ENCODE data around the gene HERC3. TPM values are rescaled to one million over a fixed set of nuclear protein-coding genes. Genes with fewer than 3 reads are reported as not detected.

The HERC3 gene
- total and polyA plus RNA-seq, 2 of the 13 experiments (the other 11 are each of a cell fraction or from before 2014, with no cell fraction given), result 3.8 to 6.2 TPM

DNA sequence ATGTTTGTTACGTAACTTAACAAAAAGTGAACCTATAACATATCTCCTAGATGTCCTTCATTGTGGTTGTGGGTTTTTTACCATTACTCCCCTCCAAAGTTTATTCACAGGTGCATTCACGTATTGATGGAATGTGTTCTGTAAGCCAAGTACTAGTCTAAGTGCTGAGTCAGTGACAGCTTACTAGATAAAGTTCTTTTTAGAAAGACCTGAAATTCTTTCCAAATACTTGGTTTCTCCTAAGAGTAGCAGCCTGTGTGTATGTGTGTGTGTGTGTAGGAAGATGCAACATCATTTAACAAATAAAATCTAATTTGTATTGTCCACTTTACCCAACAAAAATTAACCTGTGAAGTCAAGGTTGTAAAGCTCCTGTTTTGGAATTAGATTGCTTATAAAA is 83.3 kb downstream of the HERC3 start:
- WGBS (ENCODE audit: low lambda C conversion rate), result 97% methylated on average over 2 of the region's 2 CpGs
- in situ Hi-C loops (cut with HindIII; ENCODE audit: extremely low pct_ligation_motif_present, low pct_unique_long_range_greater_than_20kb), result no loop called here
- no peaks in the 10 kb centered on the region for H3K36me3 ChIP-seq (replicated peaks in 1 of 2; ENCODE audit: control insufficient read depth in 1 of 2, insufficient read depth in 2 of 2, low read length in 2 of 2)

More for the DNA sequence above, 83.3 kb downstream of the HERC3 start:
- no peak for FAIRE-seq
- Histone ChIP-seq H3K9ac (ENCODE audit: insufficient read depth, low read depth, low read length) (no peak overlapping the region), H4K20me1 (ENCODE audit: insufficient read depth, low read length) (no peaks in the 10 kb centered on the region), H3K9me3 (ENCODE audit: low read length) (no peaks in the 10 kb centered on the region), H3K27me3 (ENCODE audit: control insufficient read depth in 1 of 2, insufficient read depth in 2 of 2, low read length in 2 of 2) (no peaks in the 10 kb centered on the region), H3K27ac (ENCODE audit: extremely low read length, insufficient read depth, low read length) (no peak overlapping the region), H3K4me3 (replicated peaks in 1 of 3; ENCODE audit: insufficient read depth in 1 of 3, low read depth in 2 of 3, low read length in 3 of 3) (no peak overlapping the region), H3K4me1 (ENCODE audit: insufficient read depth, low read length) (no peaks in the 10 kb centered on the region), H3K79me2 (ENCODE audit: insufficient read depth, low read length) (no peaks in the 10 kb centered on the region), H2AFZ (ENCODE audit: low read length) (no peak overlapping the region), H3K4me2 (ENCODE audit: low read depth, low read length) (no peak overlapping the region)
- no peak for ATAC-seq
- intact Hi-C loops (cut with micrococcal nuclease; ENCODE audit: unreplicated experiment), result loop anchor here (10.0 kb wide), 1 partner anchor 349 kb away; no protein-coding TSS in a partner anchor
- TF ChIP-seq, protein P1, sequence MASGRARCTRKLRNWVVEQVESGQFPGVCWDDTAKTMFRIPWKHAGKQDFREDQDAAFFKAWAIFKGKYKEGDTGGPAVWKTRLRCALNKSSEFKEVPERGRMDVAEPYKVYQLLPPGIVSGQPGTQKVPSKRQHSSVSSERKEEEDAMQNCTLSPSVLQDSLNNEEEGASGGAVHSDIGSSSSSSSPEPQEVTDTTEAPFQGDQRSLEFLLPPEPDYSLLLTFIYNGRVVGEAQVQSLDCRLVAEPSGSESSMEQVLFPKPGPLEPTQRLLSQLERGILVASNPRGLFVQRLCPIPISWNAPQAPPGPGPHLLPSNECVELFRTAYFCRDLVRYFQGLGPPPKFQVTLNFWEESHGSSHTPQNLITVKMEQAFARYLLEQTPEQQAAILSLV (CRISPR knock-in tag; IDR thresholded peaks at IDR 0.05; ENCODE audit: borderline replicate concordance), result no peak
- no peak for TF ChIP-seq HNF4G (IDR thresholded peaks at IDR 0.05; ENCODE audit: borderline replicate concordance, low read depth, low read length)
- TF ChIP-seq HNF4G (CRISPR knock-in tag; IDR thresholded peaks at IDR 0.05; ENCODE audit: borderline replicate concordance, low read depth), result no peak
- TF ChIP-seq, protein P2, sequence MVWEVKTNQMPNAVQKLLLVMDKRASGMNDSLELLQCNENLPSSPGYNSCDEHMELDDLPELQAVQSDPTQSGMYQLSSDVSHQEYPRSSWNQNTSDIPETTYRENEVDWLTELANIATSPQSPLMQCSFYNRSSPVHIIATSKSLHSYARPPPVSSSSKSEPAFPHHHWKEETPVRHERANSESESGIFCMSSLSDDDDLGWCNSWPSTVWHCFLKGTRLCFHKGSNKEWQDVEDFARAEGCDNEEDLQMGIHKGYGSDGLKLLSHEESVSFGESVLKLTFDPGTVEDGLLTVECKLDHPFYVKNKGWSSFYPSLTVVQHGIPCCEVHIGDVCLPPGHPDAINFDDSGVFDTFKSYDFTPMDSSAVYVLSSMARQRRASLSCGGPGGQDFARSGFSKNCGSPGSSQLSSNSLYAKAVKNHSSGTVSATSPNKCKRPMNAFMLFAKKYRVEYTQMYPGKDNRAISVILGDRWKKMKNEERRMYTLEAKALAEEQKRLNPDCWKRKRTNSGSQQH (CRISPR knock-in tag; IDR thresholded peaks at IDR 0.05; ENCODE audit: low read depth), result no peak
- TF ChIP-seq KLF11 (CRISPR knock-in tag; IDR thresholded peaks at IDR 0.05), result no peak
- no peak for TF ChIP-seq DNMT1 (CRISPR knock-in tag; IDR thresholded peaks at IDR 0.05)
- TF ChIP-seq, protein P3, sequence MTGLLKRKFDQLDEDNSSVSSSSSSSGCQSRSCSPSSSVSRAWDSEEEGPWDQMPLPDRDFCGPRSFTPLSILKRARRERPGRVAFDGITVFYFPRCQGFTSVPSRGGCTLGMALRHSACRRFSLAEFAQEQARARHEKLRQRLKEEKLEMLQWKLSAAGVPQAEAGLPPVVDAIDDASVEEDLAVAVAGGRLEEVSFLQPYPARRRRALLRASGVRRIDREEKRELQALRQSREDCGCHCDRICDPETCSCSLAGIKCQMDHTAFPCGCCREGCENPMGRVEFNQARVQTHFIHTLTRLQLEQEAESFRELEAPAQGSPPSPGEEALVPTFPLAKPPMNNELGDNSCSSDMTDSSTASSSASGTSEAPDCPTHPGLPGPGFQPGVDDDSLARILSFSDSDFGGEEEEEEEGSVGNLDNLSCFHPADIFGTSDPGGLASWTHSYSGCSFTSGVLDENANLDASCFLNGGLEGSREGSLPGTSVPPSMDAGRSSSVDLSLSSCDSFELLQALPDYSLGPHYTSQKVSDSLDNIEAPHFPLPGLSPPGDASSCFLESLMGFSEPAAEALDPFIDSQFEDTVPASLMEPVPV (CRISPR knock-in tag; IDR thresholded peaks at IDR 0.05), result no peak
- no peak for TF ChIP-seq MIER2 (CRISPR knock-in tag; IDR thresholded peaks at IDR 0.05)
- no peak for TF ChIP-seq FLYWCH1 (CRISPR knock-in tag; IDR thresholded peaks at IDR 0.05)
- TF ChIP-seq ZNF143 (CRISPR knock-in tag; IDR thresholded peaks at IDR 0.05), result no peak
- no peak for TF ChIP-seq SP2 (CRISPR knock-in tag; IDR thresholded peaks at IDR 0.05)
- ChIA-PET POLR2A (no interaction called here), CTCF (ENCODE audit: low intra/inter-chr PET ratio, low total read pairs) (no interaction called here)
- no peak for DNase-seq (ENCODE audit: low spot score)
- no TSS peak for BruUV-seq (replicated peaks)
